T47D (cell line): ENCODE measurements around the gene OSER1.

Experiments
- DNase-seq, 2 experiments: peaks; one replicate each; pipeline versions ENCODE4 v3.0.0 to v3.0.0-alpha.2; 2011 to 2012; ENCODE audit warnings: low read depth in 1 of 2, low spot score in 1 of 2
- JUND ChIP-seq: IDR thresholded peaks from 2 replicates; pipeline ENCODE4 v1.6.1; 2012; ENCODE audit warnings: low read depth
- in situ Hi-C: cut with HindIII; loops from 2 replicates; pipeline ENCODE4 v1.10.0; 2016; ENCODE audit warnings: low sequenced_read_pairs, low pct_unique_long_range_greater_than_20kb

Gene OSER1

GRCh38 chr20:44221368-44221954, 10.9 kb upstream of the OSER1 start:
- no peak for TF ChIP-seq JUND
- no peak for DNase-seq
- in situ Hi-C loops = no loop called here

GRCh38 chr20:44219791-44220190, 9.2 kb upstream of the OSER1 start:
- in situ Hi-C loops = no loop called here
- no peak for DNase-seq
- TF ChIP-seq JUND = no peak

GRCh38 chr20:44219170-44219730, 8.7 kb upstream of the OSER1 start:
- no peak for DNase-seq
- in situ Hi-C loops = no loop called here
- no peak for TF ChIP-seq JUND

- in situ Hi-C loops = no loop called here
- TF ChIP-seq JUND = no peak
- DNase-seq = no peak
Measured at GRCh38 chr20:44218446-44218845, 7.9 kb upstream of the OSER1 start.

- in situ Hi-C loops = no loop called here
- peak; percentile 58 to 87 for DNase-seq
Measured at GRCh38 chr20:44217342-44218092, 6.9 kb upstream of the OSER1 start.

GRCh38 chr20:44215125-44215524, 4.6 kb upstream of the OSER1 start:
- peak in 1 of 2 experiments; percentile 87 for DNase-seq
- in situ Hi-C loops = no loop called here
- no peak for TF ChIP-seq JUND

More at GRCh38 chr20:44217342-44218092, 6.9 kb upstream of the OSER1 start:
- no peak for TF ChIP-seq JUND

GRCh38 chr20:44212792-44213191, 2.2 kb upstream of the OSER1 start:
- no peak for DNase-seq
- TF ChIP-seq JUND = no peak
- in situ Hi-C loops = no loop called here

- no peak for TF ChIP-seq JUND
- no peak for DNase-seq
Measured at GRCh38 chr20:44211177-44212039, 837 bp upstream of the OSER1 start.

GRCh38 chr20:44209686-44210405, 725 bp downstream of the OSER1 start:
- no peak for DNase-seq
- in situ Hi-C loops = no loop called here
- TF ChIP-seq JUND = no peak

More at GRCh38 chr20:44211177-44212039, 837 bp upstream of the OSER1 start:
- in situ Hi-C loops = no loop called here

- in situ Hi-C loops = no loop called here
- DNase-seq = peak; percentile 54 to 61
Measured at GRCh38 chr20:44208770-44209169, 1.8 kb downstream of the OSER1 start.

GRCh38 chr20:44208165-44208564, 2.4 kb downstream of the OSER1 start:
- no peak for DNase-seq
- in situ Hi-C loops = no loop called here
- no peak for TF ChIP-seq JUND

More at GRCh38 chr20:44208770-44209169, 1.8 kb downstream of the OSER1 start:
- no peak for TF ChIP-seq JUND
